Esophagus squamous epithelium (tissue), 5 donors: Measurements from ENCODE around the gene UBAC2. TPM values are rescaled to one million over a fixed set of nuclear protein-coding genes. Genes with fewer than 3 reads are reported as not detected.

ENCODE experiments used
- DNase-seq: peaks from one replicate; lab custom pipeline; 2025; lab: John Stamatoyannopoulos, UW
- H3K27ac ChIP-seq, 4 donors: fragments of 200-600 bp; sonication (generic); one replicate each; pipeline ENCODE4 v1.5.1; 2016 to 2019; ENCODE audit warnings: mild to moderate bottlenecking in 1 of 4
- H3K27me3 ChIP-seq, 4 donors: fragments of 200-600 bp; sonication (generic); 1 replicate in 3 of 4; 2 replicates in 1 of 4; pipeline versions ENCODE4 v1.5.1 to v1.6.0; 2017 to 2021; ENCODE audit warnings: antibody characterized with exemption in 1 of 4
- H3K36me3 ChIP-seq, 3 donors: fragments of 200-600 bp; sonication (generic); one replicate each; pipeline ENCODE4 v1.5.1; 2016 to 2019
- H3K4me1 ChIP-seq, 3 donors: fragments of 200-600 bp; sonication (generic); one replicate each; pipeline ENCODE4 v1.5.1; 2017 to 2019
- H3K4me3 ChIP-seq, 4 donors: fragments of 200-600 bp; sonication (generic); 1 replicate in 3 of 4; 2 replicates in 1 of 4; pipeline ENCODE4 v1.5.1; 2016 to 2019; ENCODE audit warnings: mild to moderate bottlenecking in 2 of 4, moderate library complexity in 1 of 4
- H3K9me3 ChIP-seq, 3 donors: fragments of 200-600 bp; sonication (generic); one replicate each; pipeline ENCODE4 v1.5.1; 2016 to 2019
- CTCF ChIP-seq, 6 experiments: fragments of 450-650 bp in 4 of 6; fragments of 200-600 bp in 2 of 6; sonication (generic) in 2 of 6; IDR thresholded peaks; one replicate each; pipeline ENCODE4 v1.5.1; 2016 to 2019; ENCODE audit warnings: antibody characterized with exemption in 6 of 6, mild to moderate bottlenecking in 4 of 6, moderate library complexity in 4 of 6
- POLR2A ChIP-seq, 4 donors: fragments of 450-650 bp; IDR thresholded peaks; one replicate each; pipeline ENCODE4 v1.6.1; 2017; ENCODE audit warnings: antibody characterized with exemption in 4 of 4, mild to moderate bottlenecking in 4 of 4, moderate library complexity in 3 of 4
- WGBS, 2 donors: methylation state at CpG; one replicate each; pipeline ENCODE4 v1.1.5; 2018; 5-methylcytosine and 5-hydroxymethylcytosine counted together
- intact Hi-C: fragments of 100-400 bp; cut with DNase I; formaldehyde crosslinking; loops from one replicate; pipeline ENCODE4 v1.15.0; 2022
- total RNA-seq, 4 donors: library from RNA; depleted of rRNA; stranded (reverse); fragments of >200 nt; gene quantifications; one replicate each; pipeline ENCODE4 v1.1.0, GENCODE V29; 2016
- donor health status: DM: yes; HTN: yes; CAD: no.

Gene UBAC2
- total RNA-seq, 4 donors from 2014 or later: 60.8 to 84.6 (median 75.0) TPM

DNA sequence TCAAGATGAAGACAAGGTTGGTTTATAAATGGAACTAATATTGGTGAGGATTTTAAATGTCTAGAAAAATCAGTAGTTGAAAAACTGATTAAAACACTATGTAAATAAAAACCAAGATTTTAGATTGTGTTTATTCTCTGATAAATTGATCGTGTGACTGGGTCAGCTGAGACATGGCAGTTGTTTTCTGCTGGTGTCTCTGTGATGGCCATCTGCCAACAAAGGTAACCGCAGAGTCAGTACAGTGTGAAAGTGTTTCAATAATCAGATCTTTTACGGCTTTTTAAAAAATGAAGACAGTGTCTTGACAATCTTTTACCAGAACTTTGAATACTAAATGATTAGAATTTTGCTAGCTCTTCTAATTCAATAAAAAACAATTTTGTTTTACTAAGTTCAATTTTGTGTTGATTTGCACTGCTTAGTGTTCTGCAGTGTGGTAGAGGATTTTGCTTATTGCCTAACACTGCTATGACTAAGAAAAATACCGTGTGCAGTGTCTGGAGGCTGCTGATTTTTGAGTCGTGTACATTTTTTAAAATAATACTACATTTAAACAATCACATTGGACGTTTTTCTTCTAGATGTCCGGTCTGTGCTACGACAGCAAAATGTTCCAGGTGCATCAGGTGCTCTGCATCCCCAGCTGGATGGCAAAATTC lies 139.2 kb downstream of the UBAC2 start:
- no peak for DNase-seq
- 78 to 79% methylated on average over 8 of the region's 8 CpGs for WGBS, 2 donors
- no peak for TF ChIP-seq CTCF (IDR thresholded peaks at IDR 0.05)
- TF ChIP-seq POLR2A (IDR thresholded peaks at IDR 0.05): no peak
- intact Hi-C loops: no loop called here
- Histone ChIP-seq H3K27me3 (no peaks in the 10 kb centered on the region), H3K9me3 (no peaks in the 10 kb centered on the region), H3K27ac (no peak overlapping the region), H3K4me3 (no peak overlapping the region), H3K36me3 (peaks cover 6 to 80% (median 23%) of the 10 kb centered on the region in 3 donors), H3K4me1 (peaks cover 0 to 5% (median 0%) of the 10 kb centered on the region in 3 donors)

DNA sequence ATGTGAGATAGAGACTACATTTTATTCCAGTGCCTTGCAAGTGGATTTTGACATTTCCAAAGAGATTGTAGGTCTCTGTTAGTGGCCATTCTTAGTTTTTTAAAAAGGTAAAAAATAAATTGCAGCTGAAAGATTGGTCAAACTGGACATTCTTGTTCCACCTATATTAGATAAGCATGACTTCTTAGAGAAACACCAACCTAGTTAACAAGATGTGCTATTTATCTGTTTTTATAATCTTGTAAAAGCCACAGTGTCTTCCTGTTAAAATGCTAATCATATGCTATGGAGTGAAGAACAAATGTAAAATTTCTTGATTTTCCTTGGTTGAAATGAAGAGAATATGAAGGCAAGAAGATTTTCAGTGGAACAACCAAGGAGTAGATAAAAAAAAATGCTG lies 140.0 kb downstream of the UBAC2 start:
- H3K4me1 ChIP-seq: peaks cover 0 to 5% (median 0%) of the 10 kb centered on the region in 3 donors
- no peaks in the 10 kb centered on the region for H3K27me3 ChIP-seq
- no peaks in the 10 kb centered on the region for H3K9me3 ChIP-seq
- H3K4me3 ChIP-seq: no peak overlapping the region
- DNase-seq: no peak
- TF ChIP-seq CTCF (IDR thresholded peaks at IDR 0.05) (no peak), POLR2A (IDR thresholded peaks at IDR 0.05) (no peak)
- H3K27ac ChIP-seq: no peak overlapping the region
- intact Hi-C loops: no loop called here
- peaks cover 6 to 83% (median 23%) of the 10 kb centered on the region in 3 donors for H3K36me3 ChIP-seq

GRCh38 chr13:99341969-99342722 lies 141.5 kb downstream of the UBAC2 start:
- intact Hi-C loops: no loop called here
- no peak for TF ChIP-seq POLR2A (IDR thresholded peaks at IDR 0.05)
- Histone ChIP-seq H3K9me3 (no peaks in the 10 kb centered on the region), H3K4me1 (peaks cover 0 to 5% (median 0%) of the 10 kb centered on the region in 3 donors), H3K27me3 (no peaks in the 10 kb centered on the region), H3K27ac (no peak overlapping the region), H3K4me3 (no peak overlapping the region), H3K36me3 (peaks cover 6 to 86% (median 23%) of the 10 kb centered on the region in 3 donors)
- no peak for DNase-seq
- WGBS, 2 donors: 93 to 98% methylated on average over 5 to 14 of the region's 16 CpGs

GRCh38 chr13:99342723-99343315 lies 142.2 kb downstream of the UBAC2 start:
- H3K9me3 ChIP-seq: no peaks in the 10 kb centered on the region
- TF ChIP-seq CTCF (IDR thresholded peaks at IDR 0.05) (no peak), POLR2A (IDR thresholded peaks at IDR 0.05) (no peak)
- WGBS, 2 donors: 80 to 100% methylated on average over 1 to 10 of the region's 10 CpGs
- peaks cover 0 to 5% (median 0%) of the 10 kb centered on the region in 3 donors for H3K4me1 ChIP-seq
- DNase-seq: no peak
- H3K4me3 ChIP-seq: no peak overlapping the region
- no peaks in the 10 kb centered on the region for H3K27me3 ChIP-seq
- H3K27ac ChIP-seq: no peak overlapping the region
- peaks cover 6 to 89% (median 23%) of the 10 kb centered on the region in 3 donors for H3K36me3 ChIP-seq
- intact Hi-C loops: no loop called here

- WGBS, 2 donors: 92 to 97% methylated on average over 3 to 5 of the region's 6 CpGs
Measured at GRCh38 chr13:99344610-99345208, 144.1 kb downstream of the UBAC2 start.

More at GRCh38 chr13:99344610-99345208, 144.1 kb downstream of the UBAC2 start:
- Histone ChIP-seq H3K4me3 (no peak overlapping the region), H3K9me3 (no peaks in the 10 kb centered on the region), H3K4me1 (peaks cover 0 to 5% (median 0%) of the 10 kb centered on the region in 3 donors), H3K27ac (no peak overlapping the region), H3K36me3 (peaks cover 6 to 99% (median 23%) of the 10 kb centered on the region in 3 donors), H3K27me3 (no peaks in the 10 kb centered on the region)
- TF ChIP-seq POLR2A (IDR thresholded peaks at IDR 0.05) (no peak), CTCF (IDR thresholded peaks at IDR 0.05) (no peak)
- intact Hi-C loops: no loop called here
- DNase-seq: no peak
